Common myeloid progenitor, CD34-positive (primary cell): Measurements from ENCODE around the gene TRNT1.
A peak's percentile ranks its signal among the peaks of the same experiment; 100 is the strongest.

Experiments
- CTCF ChIA-PET: fragments of 350-600 bp; sonication (Branson Sonifier 250); formaldehyde crosslinking; loops from one replicate; lab custom pipeline; 2021; ENCODE audit warnings: antibody characterized with exemption; lab: Charles Lee
- POLR2A ChIA-PET: fragments of 350-600 bp; sonication (Branson Sonifier 250); formaldehyde crosslinking; loops from one replicate; lab custom pipeline; 2021; ENCODE audit warnings: antibody characterized with exemption; lab: Charles Lee
- DNase-seq, 3 donors: peaks; one replicate each; pipeline versions ENCODE4 v3.0.0 to v3.0.0-alpha.2; 2013
- H3K27ac ChIP-seq, 2 experiments: 1 replicate in 1 of 2; 2 replicates in 1 of 2; pipeline ENCODE4 v1.7.0; 2013; ENCODE audit warnings: inconsistent platforms in 2 of 2, low read length in 2 of 2, mild to moderate bottlenecking in 2 of 2, low read depth in 1 of 2, moderate library complexity in 1 of 2; ENCODE audit not compliant: severe bottlenecking in 2 of 2, insufficient read depth in 1 of 2, poor library complexity in 1 of 2
- H3K27me3 ChIP-seq, 5 experiments: replicated peaks in 2 of 5; 1 replicate in 3 of 5; 2 replicates in 2 of 5; pipeline versions ENCODE4 v1.6.1 to v1.7.0; 2013; ENCODE audit warnings: low read length in 4 of 5, mild to moderate bottlenecking in 2 of 5, moderate library complexity in 2 of 5, inconsistent platforms in 1 of 5; ENCODE audit not compliant: insufficient read depth in 5 of 5, control insufficient read depth in 4 of 5
- H3K36me3 ChIP-seq, 4 experiments: 1 replicate in 2 of 4; 2 replicates in 2 of 4; pipeline versions ENCODE4 v1.6.1 to v1.7.0; 2013; ENCODE audit warnings: low read length in 3 of 4, control low read depth in 1 of 4, mild to moderate bottlenecking in 1 of 4; ENCODE audit not compliant: control insufficient read depth in 4 of 4, insufficient read depth in 4 of 4
- H3K4me1 ChIP-seq, 4 experiments: 1 replicate in 3 of 4; 2 replicates in 1 of 4; pipeline versions ENCODE4 v1.6.1 to v1.7.1; 2013; ENCODE audit warnings: low read length in 3 of 4, mild to moderate bottlenecking in 3 of 4, control low read depth in 1 of 4, inconsistent platforms in 1 of 4, moderate library complexity in 1 of 4; ENCODE audit not compliant: control insufficient read depth in 4 of 4, insufficient read depth in 4 of 4; ENCODE audit errors: control extremely low read depth in 1 of 4
- H3K4me3 ChIP-seq, 7 experiments: 1 replicate in 4 of 7; 2 replicates in 3 of 7; pipeline versions ENCODE4 v1.5.1 to v1.7.0; 2013; ENCODE audit warnings: mild to moderate bottlenecking in 7 of 7, low read length in 6 of 7, moderate library complexity in 6 of 7, inconsistent platforms in 2 of 7, low read depth in 2 of 7, control low read depth in 1 of 7; ENCODE audit not compliant: insufficient read depth in 4 of 7, control insufficient read depth in 1 of 7; ENCODE audit errors: extremely low read depth in 1 of 7
- H3K9me3 ChIP-seq, 5 experiments: 1 replicate in 4 of 5; 2 replicates in 1 of 5; pipeline versions ENCODE4 v1.6.1 to v1.7.1; 2013; ENCODE audit warnings: low read length in 4 of 5, mild to moderate bottlenecking in 2 of 5, inconsistent platforms in 1 of 5, low read depth in 1 of 5, moderate library complexity in 1 of 5; ENCODE audit not compliant: control insufficient read depth in 4 of 5, insufficient read depth in 2 of 5; ENCODE audit errors: control extremely low read depth in 1 of 5
- WGBS: methylation state at CpG from one replicate; pipeline ENCODE4 v1.1.5; 2013; ENCODE audit not compliant: insufficient coverage; 5-methylcytosine and 5-hydroxymethylcytosine counted together

Gene TRNT1

DNA sequence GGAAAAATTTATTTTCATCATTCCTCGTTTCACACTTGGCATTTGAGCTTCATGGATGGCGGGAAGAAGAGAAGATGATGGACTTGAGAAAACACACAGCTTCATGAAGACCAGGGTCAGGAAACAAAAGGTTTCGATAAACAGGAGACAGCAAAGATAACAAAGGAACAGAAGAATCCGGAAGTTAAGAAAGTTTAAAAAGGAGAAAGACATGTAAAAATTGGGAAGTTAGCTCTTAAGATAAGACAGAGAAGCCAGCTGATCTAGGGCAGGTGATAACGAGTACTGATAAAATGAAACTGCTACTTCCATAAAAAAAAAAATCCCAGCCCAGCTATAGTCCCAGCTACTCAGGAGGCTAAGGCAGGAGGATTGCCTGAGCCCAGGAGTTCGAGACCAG is 40.5 kb upstream of the TRNT1 start:
- Histone ChIP-seq H3K36me3 (no peaks in the 10 kb centered on the region), H3K27ac (no peak overlapping the region), H3K4me3 (no peak overlapping the region), H3K4me1 (peaks cover 0 to 2% (median under 1%) of the 10 kb centered on the region in 4 experiments), H3K27me3 (peaks cover 0 to 1% (median 0%) of the 10 kb centered on the region in 5 experiments), H3K9me3 (no peaks in the 10 kb centered on the region)
- ChIA-PET POLR2A (no interaction called here), CTCF (no interaction called here)
- DNase-seq: peak in 2 of 3 donors; percentile 17 to 19
- 37% methylated on average over 4 of the region's 6 CpGs for WGBS

DNA sequence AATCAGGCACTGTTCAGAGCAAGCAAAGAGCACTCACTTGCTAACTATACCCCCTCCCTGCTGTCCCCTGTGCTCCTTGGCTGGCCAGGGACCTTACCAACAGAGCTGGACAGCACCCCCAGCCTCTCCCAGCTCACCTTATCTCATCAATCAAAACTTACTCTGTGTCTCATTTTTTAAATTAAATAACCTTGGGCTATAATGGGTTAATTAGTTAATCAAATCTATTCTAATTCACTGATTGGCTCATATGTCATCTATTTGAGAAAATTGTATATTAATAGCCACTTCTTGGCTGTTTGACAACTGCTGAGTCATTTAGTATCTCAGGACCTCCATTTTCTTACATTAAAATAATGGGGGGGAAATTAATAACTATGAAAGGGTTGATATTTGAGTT is 39.5 kb upstream of the TRNT1 start:
- Histone ChIP-seq H3K9me3 (no peaks in the 10 kb centered on the region), H3K36me3 (no peaks in the 10 kb centered on the region)
- CTCF ChIA-PET: no interaction called here

DNA sequence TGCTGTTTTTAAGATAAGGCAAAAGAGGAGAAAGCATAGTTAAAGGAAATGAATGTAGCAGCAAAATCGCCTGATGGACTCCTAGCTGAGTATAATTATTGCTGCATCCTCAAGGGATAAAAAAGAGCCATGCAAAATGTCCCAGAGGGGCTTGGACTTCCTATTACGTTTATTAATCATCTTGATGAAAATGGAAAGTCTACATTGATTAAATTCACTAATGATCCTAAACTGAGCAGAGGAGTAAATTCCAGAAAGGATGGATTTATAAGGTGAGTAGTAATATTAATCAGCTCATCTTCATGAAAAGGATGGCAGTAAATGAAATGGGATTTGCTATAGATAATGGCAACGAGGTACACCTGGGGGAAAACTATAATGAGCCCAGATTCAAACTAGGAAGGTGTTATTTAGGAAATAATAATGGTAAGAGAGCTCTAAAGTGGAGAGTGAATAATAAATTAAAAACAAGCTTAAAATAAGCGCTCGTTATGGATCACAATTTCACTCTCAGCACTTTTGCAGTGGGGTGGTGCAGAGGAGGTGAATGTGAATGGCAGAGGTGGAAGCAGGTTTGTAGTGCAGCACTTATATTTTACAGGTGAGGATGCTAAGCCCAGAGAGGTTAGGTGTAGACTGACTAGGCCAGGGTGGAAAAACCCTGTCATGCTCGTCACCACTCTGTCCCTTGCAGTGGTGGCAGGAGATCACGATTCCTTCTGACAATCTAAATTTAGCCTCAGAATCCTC is 38.8 kb upstream of the TRNT1 start:
- Histone ChIP-seq H3K4me1 (peaks cover 0 to 2% (median under 1%) of the 10 kb centered on the region in 4 experiments), H3K27ac (no peak overlapping the region), H3K4me3 (no peak overlapping the region), H3K36me3 (no peaks in the 10 kb centered on the region), H3K9me3 (no peaks in the 10 kb centered on the region), H3K27me3 (no peaks in the 10 kb centered on the region)
- CTCF ChIA-PET: no interaction called here
- WGBS: 87% methylated on average over 3 of the region's 7 CpGs
- DNase-seq: no peak
- POLR2A ChIA-PET: no interaction called here

More for the DNA sequence above, 39.5 kb upstream of the TRNT1 start:
- POLR2A ChIA-PET: no interaction called here
- no peaks in the 10 kb centered on the region for H3K27me3 ChIP-seq
- no peak overlapping the region for H3K27ac ChIP-seq
- peak in 2 of 3 donors; percentile 10 to 20 for DNase-seq
- no peak overlapping the region for H3K4me3 ChIP-seq
- H3K4me1 ChIP-seq: peaks cover 0 to 2% (median under 1%) of the 10 kb centered on the region in 4 experiments

DNA sequence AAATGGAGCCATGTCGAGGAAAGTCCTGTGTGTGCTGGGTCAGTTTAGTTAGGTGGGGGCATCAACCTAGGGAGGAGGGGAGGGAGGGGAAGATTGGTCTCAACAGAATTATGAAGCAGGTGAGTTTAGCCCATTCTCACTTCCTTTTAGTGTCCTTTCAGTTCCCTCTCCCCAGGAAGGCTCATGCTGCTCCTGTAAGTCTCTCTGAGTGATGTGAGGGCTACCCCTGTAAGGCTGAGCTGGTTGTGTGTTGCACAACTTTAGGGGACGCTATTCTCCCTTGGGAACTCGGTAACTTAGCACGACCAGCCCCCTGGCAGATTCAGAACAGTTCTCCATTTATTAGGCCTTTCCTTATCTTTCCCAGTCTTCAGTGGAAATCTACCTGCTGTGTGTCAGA is 37.7 kb upstream of the TRNT1 start:
- ChIA-PET POLR2A (no interaction called here), CTCF (no interaction called here)
- Histone ChIP-seq H3K4me1 (peaks cover 0 to 2% (median under 1%) of the 10 kb centered on the region in 4 experiments), H3K9me3 (no peaks in the 10 kb centered on the region), H3K36me3 (no peaks in the 10 kb centered on the region), H3K27ac (no peak overlapping the region), H3K4me3 (no peak overlapping the region), H3K27me3 (no peaks in the 10 kb centered on the region)
- WGBS: 86% methylated on average over 1 of the region's 4 CpGs
- DNase-seq: no peak

DNA sequence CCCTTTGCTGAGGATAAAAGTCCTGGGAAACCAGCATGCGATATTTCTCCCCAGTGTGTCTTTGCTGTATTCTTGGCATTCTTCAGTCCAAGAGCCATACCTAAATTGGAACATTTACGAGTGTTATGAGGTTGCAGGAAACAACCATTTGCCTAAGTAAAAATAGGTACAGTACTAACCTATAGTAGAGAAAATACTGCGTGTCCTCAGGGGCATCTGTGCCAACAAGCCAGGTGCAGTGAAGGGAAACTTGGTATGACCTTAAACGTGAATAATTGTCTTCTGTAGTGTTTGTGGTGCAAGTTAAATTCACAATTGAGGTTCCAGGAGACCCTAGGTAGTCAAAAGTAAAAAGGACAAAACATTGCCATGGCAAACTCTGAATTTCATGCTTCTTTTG is 28.8 kb upstream of the TRNT1 start:
- WGBS: 94% methylated on average over 2 of the region's 4 CpGs
- Histone ChIP-seq H3K27me3 (no peaks in the 10 kb centered on the region), H3K4me3 (no peak overlapping the region), H3K9me3 (no peaks in the 10 kb centered on the region), H3K27ac (no peak overlapping the region), H3K4me1 (no peaks in the 10 kb centered on the region), H3K36me3 (no peaks in the 10 kb centered on the region)
- DNase-seq: no peak
- POLR2A ChIA-PET: no interaction called here
- CTCF ChIA-PET: no interaction called here

DNA sequence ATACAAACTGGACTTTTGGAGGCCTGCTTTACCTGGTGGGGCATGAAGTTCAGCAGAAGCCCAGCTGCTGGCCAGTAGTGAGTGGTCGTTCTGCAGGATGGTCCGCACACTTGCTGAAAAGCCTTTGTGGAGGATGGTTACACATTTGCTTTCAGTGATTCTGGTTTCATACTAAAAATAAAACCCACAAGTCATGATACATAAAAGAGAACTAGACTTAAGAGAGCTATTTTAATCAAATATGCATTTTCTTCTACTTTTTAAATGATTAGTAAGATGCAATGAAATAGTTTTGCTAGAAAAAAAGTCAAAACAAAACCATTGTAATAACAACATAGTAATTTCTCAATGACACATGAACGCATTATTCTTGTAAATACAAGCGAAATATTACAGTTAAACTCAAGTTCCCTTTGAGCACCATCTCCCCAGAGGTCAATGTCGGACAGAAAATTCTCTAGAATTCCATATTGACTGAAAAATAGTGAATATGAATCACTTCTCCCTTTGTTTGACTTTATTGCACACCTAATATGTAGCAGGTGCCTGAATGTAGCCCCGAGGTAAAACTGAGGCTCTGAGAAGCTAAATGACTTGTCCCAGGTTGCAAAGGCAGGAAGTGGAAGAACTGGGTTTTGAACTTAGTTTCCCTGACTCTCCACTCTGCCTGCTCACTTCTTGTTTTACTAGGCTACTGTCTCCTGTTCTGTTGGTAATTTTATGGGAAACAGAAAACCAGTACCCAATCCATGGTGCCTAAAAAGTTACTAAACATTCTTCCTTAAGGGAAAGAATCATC is 24.9 kb upstream of the TRNT1 start:
- Histone ChIP-seq H3K9me3 (no peaks in the 10 kb centered on the region), H3K36me3 (no peaks in the 10 kb centered on the region), H3K27me3 (no peaks in the 10 kb centered on the region), H3K4me3 (no peak overlapping the region), H3K4me1 (no peaks in the 10 kb centered on the region), H3K27ac (no peak overlapping the region)
- ChIA-PET CTCF (no interaction called here), POLR2A (no interaction called here)
- WGBS: no CpG with 5 or more reads among the region's 6 CpGs
- no peak for DNase-seq

DNA sequence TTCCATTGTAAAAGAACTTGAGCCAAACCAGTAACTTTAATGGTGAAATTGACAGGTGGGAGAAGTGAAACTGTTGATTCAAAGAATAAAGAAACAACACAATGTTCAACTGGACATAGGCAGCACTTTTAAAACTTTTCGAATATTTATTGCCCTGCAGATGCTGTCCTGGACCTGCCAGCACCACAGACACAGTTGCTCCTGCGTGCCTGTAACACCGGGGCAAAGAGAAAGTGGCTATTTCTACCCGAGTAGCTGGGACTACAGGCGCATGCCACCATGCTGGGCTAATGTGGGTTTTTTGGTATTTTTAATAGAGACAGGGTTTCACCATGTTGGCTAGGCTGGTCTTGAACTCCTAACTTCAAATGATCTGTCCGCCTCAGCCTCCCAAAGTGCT is 24.0 kb upstream of the TRNT1 start:
- H3K36me3 ChIP-seq: no peaks in the 10 kb centered on the region
- H3K4me1 ChIP-seq: no peaks in the 10 kb centered on the region
- 95% methylated on average over 5 of the region's 6 CpGs for WGBS
- ChIA-PET POLR2A (no interaction called here), CTCF (no interaction called here)
- H3K27me3 ChIP-seq: no peaks in the 10 kb centered on the region
- DNase-seq: no peak
- H3K4me3 ChIP-seq: no peak overlapping the region
- no peaks in the 10 kb centered on the region for H3K9me3 ChIP-seq
- no peak overlapping the region for H3K27ac ChIP-seq
